MCF 10A (cell line): Measurements from ENCODE around the gene HLA-DQA2. TPM values are rescaled to one million over a fixed set of nuclear protein-coding genes. Genes with fewer than 3 reads are reported as not detected.

ENCODE experiments used
- BruUV-seq: library from RNA; stranded (reverse); fragments of 400-500 nt; replicated peaks from 2 replicates; lab custom pipeline; 2021; lab: Mats Ljungman, UMichigan
- CTCF ChIA-PET: fragments of 300-600 bp; sonication (Branson Sonifier 250); formaldehyde crosslinking; extraction: SDS; loops from one replicate; lab custom pipeline; 2021; ENCODE audit warnings: antibody characterized with exemption, inconsistent platforms; lab: Yijun Ruan, JAX
- POLR2A ChIA-PET: fragments of 300-600, 350-650 bp; sonication (Branson Sonifier 250); formaldehyde crosslinking; extraction: SDS; loops from one replicate; lab custom pipeline; 2020; ENCODE audit warnings: antibody characterized with exemption, inconsistent platforms; lab: Yijun Ruan, JAX
- DNase-seq: peaks from one replicate; pipeline ENCODE4 v3.0.0-alpha.2; 2018; ENCODE audit not compliant: unreplicated experiment
- H3K27ac Mint-ChIP-seq: one replicate; pipeline ENCODE4 v1.8.0; 2022; ENCODE audit warnings: mild to moderate bottlenecking, low read depth, mixed read lengths; ENCODE audit not compliant: unreplicated experiment
- H3K27me3 Mint-ChIP-seq: one replicate; pipeline ENCODE4 v1.8.0; 2022; ENCODE audit warnings: mixed read lengths; ENCODE audit not compliant: insufficient read depth, unreplicated experiment
- H3K36me3 Mint-ChIP-seq: one replicate; pipeline ENCODE4 v1.8.0; 2022; ENCODE audit warnings: mild to moderate bottlenecking, moderate library complexity, mixed read lengths; ENCODE audit not compliant: insufficient read depth, unreplicated experiment
- H3K4me1 Mint-ChIP-seq: one replicate; pipeline ENCODE4 v1.8.0; 2022; ENCODE audit warnings: mixed read lengths; ENCODE audit not compliant: insufficient read depth, unreplicated experiment
- H3K4me3 Mint-ChIP-seq: one replicate; pipeline ENCODE4 v1.8.0; 2022; ENCODE audit warnings: mild to moderate bottlenecking, moderate library complexity, mixed read lengths; ENCODE audit not compliant: unreplicated experiment
- H3K9me3 Mint-ChIP-seq: one replicate; pipeline ENCODE4 v1.8.0; 2022; ENCODE audit warnings: mixed read lengths; ENCODE audit not compliant: unreplicated experiment
- intact Hi-C: fragments of 100-400 bp; cut with micrococcal nuclease; formaldehyde crosslinking; loops from 2 replicates; pipeline ENCODE4 v1.14.1; 2022
- total RNA-seq: library from RNA; stranded (reverse); gene quantifications from 2 replicates; pipeline ENCODE4 v1.2.3, GENCODE V29; 2022
- TF ChIP-seq, protein P1 (sequence below): fragments of 200-600 bp; IDR thresholded peaks from one replicate; pipeline ENCODE4 v1.8.0; 2022; ENCODE audit warnings: antibody characterized with exemption, mild to moderate bottlenecking; ENCODE audit not compliant: unreplicated experiment

HLA-DQA2 gene
- total RNA-seq, 1 experiment from 2014 or later, result not detected

DNA sequence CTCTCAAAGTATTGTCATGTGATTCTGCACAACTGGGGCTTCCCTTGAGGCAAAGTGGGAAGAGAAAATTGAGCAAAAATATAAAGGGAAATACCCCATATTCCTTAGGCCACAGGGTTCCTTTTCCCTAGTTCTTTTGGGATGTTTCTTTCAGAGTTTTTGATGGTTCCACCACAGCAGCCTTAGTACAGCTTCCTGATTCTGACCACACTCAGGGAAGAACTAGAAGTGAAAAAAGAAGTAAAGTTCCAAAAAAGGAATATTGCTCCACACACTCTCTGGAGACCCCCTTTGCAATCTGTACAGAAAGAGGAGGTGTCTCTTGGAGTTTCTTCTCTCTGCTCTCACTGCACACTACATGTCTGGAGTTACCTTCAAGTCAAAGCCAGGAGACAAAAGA, 27.9 kb upstream of the HLA-DQA2 start:
- Mint-ChIP-seq H3K4me1 (no peaks in the 10 kb centered on the region), H3K4me3 (no peak overlapping the region), H3K36me3 (no peaks in the 10 kb centered on the region), H3K9me3 (no peaks in the 10 kb centered on the region), H3K27me3 (peaks cover 52% of the 10 kb centered on the region), H3K27ac (no peak overlapping the region)
- TF ChIP-seq, protein P1, sequence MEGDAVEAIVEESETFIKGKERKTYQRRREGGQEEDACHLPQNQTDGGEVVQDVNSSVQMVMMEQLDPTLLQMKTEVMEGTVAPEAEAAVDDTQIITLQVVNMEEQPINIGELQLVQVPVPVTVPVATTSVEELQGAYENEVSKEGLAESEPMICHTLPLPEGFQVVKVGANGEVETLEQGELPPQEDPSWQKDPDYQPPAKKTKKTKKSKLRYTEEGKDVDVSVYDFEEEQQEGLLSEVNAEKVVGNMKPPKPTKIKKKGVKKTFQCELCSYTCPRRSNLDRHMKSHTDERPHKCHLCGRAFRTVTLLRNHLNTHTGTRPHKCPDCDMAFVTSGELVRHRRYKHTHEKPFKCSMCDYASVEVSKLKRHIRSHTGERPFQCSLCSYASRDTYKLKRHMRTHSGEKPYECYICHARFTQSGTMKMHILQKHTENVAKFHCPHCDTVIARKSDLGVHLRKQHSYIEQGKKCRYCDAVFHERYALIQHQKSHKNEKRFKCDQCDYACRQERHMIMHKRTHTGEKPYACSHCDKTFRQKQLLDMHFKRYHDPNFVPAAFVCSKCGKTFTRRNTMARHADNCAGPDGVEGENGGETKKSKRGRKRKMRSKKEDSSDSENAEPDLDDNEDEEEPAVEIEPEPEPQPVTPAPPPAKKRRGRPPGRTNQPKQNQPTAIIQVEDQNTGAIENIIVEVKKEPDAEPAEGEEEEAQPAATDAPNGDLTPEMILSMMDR, result no peak
- CTCF ChIA-PET, result interaction anchor here (0.6 to 3.1 kb wide), 4 partner anchors 13 to 299 kb away, joined by 3 to 13 read pairs (median 6); no protein-coding TSS in a partner anchor
- POLR2A ChIA-PET, result no interaction called here
- intact Hi-C loops, result no loop called here
- no TSS peak for BruUV-seq
- no peak for DNase-seq

DNA sequence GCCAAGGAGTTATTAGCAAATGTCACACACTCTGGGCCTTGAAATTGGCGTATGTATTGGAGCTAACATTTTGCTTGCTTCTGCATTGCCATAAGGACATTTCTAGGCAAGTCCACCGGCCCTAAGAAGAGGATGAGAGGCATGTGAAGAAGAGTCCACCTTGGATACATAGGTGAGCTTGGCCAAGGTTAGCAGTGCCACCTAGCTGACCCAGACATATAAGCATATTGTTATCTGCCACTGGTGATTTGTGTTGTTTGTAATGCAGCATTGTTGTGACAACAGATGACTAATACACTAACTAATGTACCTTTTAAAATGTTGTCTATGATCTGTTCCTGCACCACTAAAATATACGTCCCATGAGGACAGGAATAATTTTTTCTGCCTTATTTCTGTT, 24.8 kb upstream of the HLA-DQA2 start:
- TF ChIP-seq, protein P1, result no peak
- CTCF ChIA-PET, result interaction anchor here (0.6 kb wide), 2 partner anchors 304 to 351 kb away, joined by 3 read pairs; no protein-coding TSS in a partner anchor
- Mint-ChIP-seq H3K27me3 (peaks cover 72% of the 10 kb centered on the region), H3K4me1 (no peaks in the 10 kb centered on the region), H3K36me3 (no peaks in the 10 kb centered on the region), H3K27ac (no peak overlapping the region), H3K4me3 (no peak overlapping the region), H3K9me3 (no peaks in the 10 kb centered on the region)
- POLR2A ChIA-PET, result no interaction called here
- intact Hi-C loops, result no loop called here
- no TSS peak for BruUV-seq
- no peak for DNase-seq

DNA sequence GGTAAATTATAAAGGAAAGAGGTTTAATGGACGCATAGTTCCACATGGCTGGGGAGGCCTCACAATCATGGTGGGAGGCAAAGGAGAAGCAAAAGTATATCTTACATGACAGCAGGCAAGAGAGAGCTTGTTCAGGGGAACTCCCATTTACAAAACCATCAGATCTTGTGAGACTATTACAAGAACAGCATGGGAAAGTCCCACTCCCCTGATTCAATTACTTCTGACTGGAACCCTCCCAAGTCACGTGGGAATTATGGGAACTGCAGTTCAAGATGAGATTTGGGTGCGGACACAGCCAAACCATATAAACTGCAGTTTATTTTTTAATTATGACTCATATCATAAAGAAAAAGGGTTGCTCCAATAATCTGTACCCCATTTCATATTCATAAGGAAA, 22.3 kb upstream of the HLA-DQA2 start:
- no peak overlapping the region for H3K27ac Mint-ChIP-seq
- no peaks in the 10 kb centered on the region for H3K9me3 Mint-ChIP-seq
- DNase-seq, result no peak
- H3K27me3 Mint-ChIP-seq, result peaks cover 79% of the 10 kb centered on the region
- no peaks in the 10 kb centered on the region for H3K4me1 Mint-ChIP-seq
- ChIA-PET CTCF (no interaction called here), POLR2A (no interaction called here)
- H3K4me3 Mint-ChIP-seq, result no peak overlapping the region
- no peaks in the 10 kb centered on the region for H3K36me3 Mint-ChIP-seq
- BruUV-seq, result no TSS peak
- TF ChIP-seq, protein P1, result no peak
- intact Hi-C loops, result no loop called here

DNA sequence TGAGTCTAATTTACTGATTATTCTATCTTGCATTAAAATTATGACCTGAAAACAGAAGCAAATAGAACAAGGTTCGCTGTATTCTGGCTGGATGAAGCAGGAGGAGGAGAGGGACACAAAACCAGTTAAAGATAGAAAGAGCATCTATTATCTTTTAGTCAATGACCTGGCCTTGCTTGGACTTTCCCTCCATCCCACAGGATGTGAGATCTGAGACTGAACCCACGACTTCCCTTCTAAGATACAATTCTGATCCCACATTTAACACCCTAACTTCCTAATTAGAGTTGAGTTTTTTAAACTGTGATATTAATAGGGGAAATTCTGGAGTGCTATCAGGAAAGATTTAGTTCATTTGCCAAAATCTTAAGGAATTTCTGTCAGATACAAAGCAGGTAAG, 3.1 kb upstream of the HLA-DQA2 start:
- CTCF ChIA-PET, result no interaction called here
- TF ChIP-seq, protein P1, result no peak
- Mint-ChIP-seq H3K9me3 (no peaks in the 10 kb centered on the region), H3K27ac (no peak overlapping the region), H3K4me1 (no peaks in the 10 kb centered on the region), H3K36me3 (no peaks in the 10 kb centered on the region), H3K27me3 (peaks cover 89% of the 10 kb centered on the region), H3K4me3 (no peak overlapping the region)
- intact Hi-C loops, result no loop called here
- DNase-seq, result no peak
- no TSS peak for BruUV-seq
- POLR2A ChIA-PET, result no interaction called here
